SK-N-SH (cell line): ENCODE measurements around the gene IFT172. TPM values are rescaled to one million over a fixed set of nuclear protein-coding genes. Genes with fewer than 3 reads are reported as not detected.

Experiments used
- CTCF ChIA-PET: fragments of 300-600, 350-600 bp; formaldehyde crosslinking; extraction: SDS; loops from one replicate; lab custom pipeline; 2021; lab: Yijun Ruan, JAX
- POLR2A ChIA-PET: fragments of 350-600 bp; sonication (Branson Sonifier 250); formaldehyde crosslinking; extraction: SDS; loops from one replicate; lab custom pipeline; 2020; ENCODE audit warnings: antibody characterized with exemption, inconsistent platforms; lab: Yijun Ruan, JAX
- DNase-seq: peaks from one replicate; pipeline ENCODE4 v3.0.0; 2012
- H2AFZ ChIP-seq: fragments of 200-600 bp; sonication (generic); 2 replicates; pipeline ENCODE4 v1.8.1; 2016; ENCODE audit warnings: antibody characterized with exemption, mild to moderate bottlenecking, low read depth
- H3F3A ChIP-seq: fragments of 200-600 bp; sonication (generic); replicated peaks from 2 replicates; pipeline ENCODE3; 2016; ENCODE audit warnings: antibody characterized with exemption, mild to moderate bottlenecking; ENCODE audit not compliant: insufficient read depth
- H3K27ac ChIP-seq, 2 experiments: fragments of 200-500 bp in 1 of 2; fragments of 200-600 bp in 1 of 2; sonication (Bioruptor generic) in 1 of 2; sonication (generic), shearing (Covaris generic) in 1 of 2; 2 replicates each; pipeline versions ENCODE4 v1.5.1 to v1.6.1; 2014 to 2016; ENCODE audit warnings: low read depth in 2 of 2, inconsistent platforms in 1 of 2, low read length in 1 of 2, mild to moderate bottlenecking in 1 of 2, mixed read lengths in 1 of 2
- H3K27me3 ChIP-seq: fragments of 200-600 bp; sonication (generic), shearing (Covaris generic); 2 replicates; pipeline ENCODE4 v1.6.1; 2016; ENCODE audit warnings: mixed run types; ENCODE audit not compliant: insufficient read depth
- H3K36me3 ChIP-seq, 2 experiments: fragments of 200-500 bp in 1 of 2; fragments of 200-600 bp in 1 of 2; sonication (Bioruptor generic) in 1 of 2; sonication (generic) in 1 of 2; replicated peaks in 1 of 2; 2 replicates each; pipeline versions ENCODE3 to v1.5.1; 2014 to 2016; ENCODE audit warnings: low read length in 1 of 2, mild to moderate bottlenecking in 1 of 2; ENCODE audit not compliant: insufficient read depth in 2 of 2, control insufficient read depth in 1 of 2
- H3K4me1 ChIP-seq, 2 experiments: fragments of 200-500 bp in 1 of 2; fragments of 200-600 bp in 1 of 2; sonication (Bioruptor generic) in 1 of 2; sonication (generic), shearing (Covaris generic) in 1 of 2; 2 replicates each; pipeline versions ENCODE4 v1.5.1 to v1.6.1; 2014 to 2016; ENCODE audit warnings: low read depth in 1 of 2, low read length in 1 of 2, mixed run types in 1 of 2; ENCODE audit not compliant: insufficient read depth in 2 of 2, control insufficient read depth in 1 of 2
- H3K4me2 ChIP-seq: fragments of 200-600 bp; sonication (generic), shearing (Covaris generic); 2 replicates; pipeline ENCODE4 v1.6.1; 2017; ENCODE audit warnings: mixed run types
- H3K4me3 ChIP-seq, 2 experiments: fragments of 200-500 bp in 1 of 2; fragments of 200-600 bp in 1 of 2; sonication (Bioruptor generic) in 1 of 2; sonication (generic), shearing (Covaris generic) in 1 of 2; 2 replicates each; pipeline versions ENCODE4 v1.5.1 to v1.8.1; 2014 to 2016; ENCODE audit warnings: low read depth in 2 of 2, inconsistent platforms in 1 of 2, low read length in 1 of 2, mild to moderate bottlenecking in 1 of 2, mixed read lengths in 1 of 2, moderate library complexity in 1 of 2
- H3K79me2 ChIP-seq: fragments of 200-600 bp; sonication (generic); 2 replicates; pipeline ENCODE4 v1.8.1; 2017; ENCODE audit warnings: mild to moderate bottlenecking; ENCODE audit not compliant: insufficient read depth
- H3K9ac ChIP-seq: fragments of 200-600 bp; sonication (generic); 2 replicates; pipeline ENCODE4 v1.6.1; 2017; ENCODE audit warnings: mixed run types
- H3K9me2 ChIP-seq: fragments of 200-600 bp; sonication (generic); 2 replicates; pipeline ENCODE4 v1.6.1; 2017; ENCODE audit warnings: mixed run types
- H3K9me3 ChIP-seq: fragments of 200-600 bp; sonication (generic); 2 replicates; pipeline ENCODE4 v1.6.1; 2017; ENCODE audit warnings: mixed run types, mild to moderate bottlenecking, moderate library complexity
- H4K20me1 ChIP-seq: fragments of 200-600 bp; sonication (generic); 2 replicates; pipeline ENCODE4 v1.6.1; 2017; ENCODE audit warnings: mild to moderate bottlenecking, mixed run types; ENCODE audit not compliant: insufficient read depth
- EP300 ChIP-seq, 2 experiments: IDR thresholded peaks; 2 replicates each; pipeline versions ENCODE4 v1.4.0 to v1.6.1; 2012; ENCODE audit warnings: borderline replicate concordance in 1 of 2, low read depth in 1 of 2, low read length in 1 of 2
- NRF1 ChIP-seq: IDR thresholded peaks from 2 replicates; pipeline ENCODE4 v1.6.1; 2012; ENCODE audit warnings: low read depth, mild to moderate bottlenecking, low read length
- RAD21 ChIP-seq: IDR thresholded peaks from 2 replicates; pipeline ENCODE4 v1.6.1; 2012; ENCODE audit warnings: mild to moderate bottlenecking, low read length
- REST ChIP-seq: IDR thresholded peaks from 2 replicates; pipeline ENCODE4 v1.6.1; 2012; ENCODE audit warnings: mild to moderate bottlenecking, low read depth, low read length, moderate library complexity
- RXRA ChIP-seq: IDR thresholded peaks from 2 replicates; pipeline ENCODE4 v1.4.0; 2012; ENCODE audit warnings: low read depth, mild to moderate bottlenecking, borderline replicate concordance
- SMC3 ChIP-seq: IDR thresholded peaks from 2 replicates; pipeline ENCODE4 v1.6.1; 2012; ENCODE audit warnings: low read depth, low read length, improper control_type of control experiment
- WGBS: methylation state at CpG from one replicate; pipeline ENCODE4 v1.1.6; 2017; ENCODE audit warnings: low lambda C conversion rate; 5-methylcytosine and 5-hydroxymethylcytosine counted together
- polyA plus RNA-seq, 3 experiments: library from polyadenylated mRNA; depleted of rRNA; stranded (reverse); fragments of >200 nt; gene quantifications; 2 replicates each; pipeline ENCODE4 v1.2.3, GENCODE V29; 2012
- TF ChIP-seq, protein P1 (sequence below): IDR thresholded peaks from 2 replicates; pipeline ENCODE4 v1.4.0; 2012; ENCODE audit warnings: low read depth, borderline replicate concordance
- TF ChIP-seq, protein P2 (sequence below): IDR thresholded peaks from 2 replicates; pipeline ENCODE4 v1.4.0; 2012; ENCODE audit warnings: low read depth

IFT172 gene
- polyA plus RNA-seq, 1 of the 3 experiments (the other 2 are of a cell fraction), result 31.3 TPM

GRCh38 chr2:27442920-27443282 lies 46.6 kb downstream of the IFT172 start (continued):
- TF ChIP-seq, protein P1, sequence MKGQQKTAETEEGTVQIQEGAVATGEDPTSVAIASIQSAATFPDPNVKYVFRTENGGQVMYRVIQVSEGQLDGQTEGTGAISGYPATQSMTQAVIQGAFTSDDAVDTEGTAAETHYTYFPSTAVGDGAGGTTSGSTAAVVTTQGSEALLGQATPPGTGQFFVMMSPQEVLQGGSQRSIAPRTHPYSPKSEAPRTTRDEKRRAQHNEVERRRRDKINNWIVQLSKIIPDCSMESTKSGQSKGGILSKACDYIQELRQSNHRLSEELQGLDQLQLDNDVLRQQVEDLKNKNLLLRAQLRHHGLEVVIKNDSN, result no peak

DNA sequence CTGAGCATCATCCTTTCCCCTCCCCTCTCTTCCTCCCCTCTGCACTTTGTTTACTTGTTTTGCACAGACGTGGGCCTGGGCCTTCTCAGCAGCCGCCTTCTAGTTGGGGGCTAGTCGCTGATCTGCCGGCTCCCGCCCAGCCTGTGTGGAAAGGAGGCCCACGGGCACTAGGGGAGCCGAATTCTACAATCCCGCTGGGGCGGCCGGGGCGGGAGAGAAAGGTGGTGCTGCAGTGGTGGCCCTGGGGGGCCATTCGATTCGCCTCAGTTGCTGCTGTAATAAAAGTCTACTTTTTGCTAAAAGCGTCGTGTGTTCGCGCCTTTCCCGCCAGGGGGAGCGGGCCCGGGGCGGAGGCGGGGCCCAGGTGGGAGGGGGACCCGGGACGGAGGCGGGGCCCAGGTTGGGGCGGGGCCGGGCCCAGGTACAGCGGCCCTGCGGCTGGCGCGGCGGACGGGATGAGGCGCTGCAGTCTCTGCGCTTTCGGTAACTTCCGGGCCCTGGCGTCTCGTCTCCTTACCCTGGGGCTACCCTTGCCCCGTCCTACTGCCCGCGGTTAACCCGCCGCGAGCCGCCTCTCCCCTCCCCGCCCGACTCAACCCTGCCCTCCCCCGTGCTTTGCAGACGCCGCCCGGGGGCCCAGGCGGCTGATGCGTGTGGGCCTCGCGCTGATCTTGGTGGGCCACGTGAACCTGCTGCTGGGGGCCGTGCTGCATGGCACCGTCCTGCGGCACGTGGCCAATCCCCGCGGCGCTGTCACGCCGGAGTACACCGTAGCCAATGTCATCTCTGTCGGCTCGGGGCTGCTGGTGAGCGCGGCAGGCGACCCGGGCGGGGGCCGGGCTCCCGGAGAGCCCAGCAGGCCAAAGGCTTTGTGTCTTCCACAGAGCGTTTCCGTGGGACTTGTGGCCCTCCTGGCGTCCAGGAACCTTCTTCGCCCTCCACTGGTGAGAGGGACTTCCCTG lies 47.3 kb downstream of the IFT172 start, which contains the start of gene KRTCAP3:
Gene KRTCAP3 (plus strand): TSS at position 424 of the 962 bp plus-strand sequence. CDS start 32 bp downstream, at position 456.
- WGBS, result 95% methylated on average over 80 of the region's 80 CpGs
- H3K9me2 ChIP-seq, result no peaks in the 10 kb centered on the region
- peaks cover 29 to 54% of the 10 kb centered on the region in 2 experiments for H3K36me3 ChIP-seq
- no peak for TF ChIP-seq EP300 (IDR thresholded peaks at IDR 0.05; ENCODE audit: borderline replicate concordance in 1 of 2, low read depth in 1 of 2, low read length in 1 of 2)
- no peak for TF ChIP-seq NRF1
- no peak for TF ChIP-seq SMC3
- no peak for TF ChIP-seq RAD21
- TF ChIP-seq RXRA, result no peak
- no peak for TF ChIP-seq REST
- TF ChIP-seq, protein P2, sequence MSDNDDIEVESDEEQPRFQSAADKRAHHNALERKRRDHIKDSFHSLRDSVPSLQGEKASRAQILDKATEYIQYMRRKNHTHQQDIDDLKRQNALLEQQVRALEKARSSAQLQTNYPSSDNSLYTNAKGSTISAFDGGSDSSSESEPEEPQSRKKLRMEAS, result no peak
- no peak within 1 kb of the TSS for H3K9ac ChIP-seq
- DNase-seq, result peak; percentile 58
- no peak within 1 kb of the TSS; a peak in 1 of 4 replicates for H3K27ac ChIP-seq
- no peak within 1 kb of the TSS for H3K4me2 ChIP-seq
- H3K4me1 ChIP-seq, result no peaks in the 10 kb centered on the region
- H3K27me3 ChIP-seq, result no peaks in the 10 kb centered on the region
- peaks cover 13% of the 10 kb centered on the region for H3F3A ChIP-seq
- CTCF ChIA-PET, result interaction anchor here (0.9 to 5.0 kb wide), 4 partner anchors 8 to 191 kb away, joined by 3 to 31 read pairs (median 4); partner anchors contain the start of gene NRBP1
- H2AFZ ChIP-seq, result no peak within 1 kb of the TSS
- H3K4me3 ChIP-seq, result no peak within 1 kb of the TSS
- H3K9me3 ChIP-seq, result no peaks in the 10 kb centered on the region
- no peaks in the 10 kb centered on the region for H3K79me2 ChIP-seq
- H4K20me1 ChIP-seq, result no peaks in the 10 kb centered on the region
- POLR2A ChIA-PET, result interaction anchor here (1.4 kb wide), 1 partner anchor 11 kb away, joined by 5 read pairs; no protein-coding TSS in a partner anchor
